Mesenchymal stem cell (in vitro differentiated cells and primary cell): ENCODE data around the gene PLA2G4B.

ENCODE experiments used
- DNase-seq: peaks from one replicate; pipeline ENCODE4 v3.0.0-alpha.2; 2013
- H2AFZ ChIP-seq: one replicate; pipeline ENCODE4 v1.6.1; 2013; ENCODE audit warnings: low read depth, mild to moderate bottlenecking, control low read depth, inconsistent platforms, low read length, moderate library complexity
- H2AK5ac ChIP-seq: 2 replicates; pipeline ENCODE4 v1.6.1; 2013; ENCODE audit warnings: low read length, moderate library complexity, mild to moderate bottlenecking, inconsistent platforms; ENCODE audit not compliant: severe bottlenecking
- H2BK120ac ChIP-seq: one replicate; pipeline ENCODE4 v1.6.1; 2013; ENCODE audit warnings: low read depth, mild to moderate bottlenecking, inconsistent platforms, low read length, moderate library complexity
- H2BK12ac ChIP-seq, 2 experiments: one replicate each; pipeline ENCODE4 v1.6.1; 2013; ENCODE audit warnings: inconsistent platforms in 2 of 2, low read length in 2 of 2, mild to moderate bottlenecking in 2 of 2, moderate library complexity in 2 of 2, control low read depth in 1 of 2
- H2BK15ac ChIP-seq: one replicate; pipeline ENCODE4 v1.6.1; 2013; ENCODE audit warnings: mild to moderate bottlenecking, low read depth, inconsistent platforms; ENCODE audit not compliant: poor library complexity, severe bottlenecking
- H2BK5ac ChIP-seq: 2 replicates; pipeline ENCODE4 v1.6.1; 2013; ENCODE audit warnings: low read depth, mild to moderate bottlenecking, low read length, control low read depth, inconsistent platforms; ENCODE audit not compliant: poor library complexity, severe bottlenecking
- H3K14ac ChIP-seq, 2 experiments: one replicate each; pipeline ENCODE4 v1.6.1; 2013; ENCODE audit warnings: inconsistent platforms in 2 of 2, low read length in 2 of 2, control low read depth in 1 of 2, mild to moderate bottlenecking in 1 of 2, moderate library complexity in 1 of 2
- H3K18ac ChIP-seq, 2 experiments: one replicate each; pipeline ENCODE4 v1.6.1; 2013; ENCODE audit warnings: inconsistent platforms in 2 of 2, low read length in 2 of 2, control low read depth in 1 of 2, low read depth in 1 of 2, mild to moderate bottlenecking in 1 of 2
- H3K23ac ChIP-seq, 2 experiments: one replicate each; pipeline ENCODE4 v1.6.1; 2013; ENCODE audit warnings: inconsistent platforms in 2 of 2, low read length in 2 of 2, mild to moderate bottlenecking in 2 of 2, moderate library complexity in 2 of 2, control low read depth in 1 of 2
- H3K27ac ChIP-seq: 2 replicates; pipeline ENCODE4 v1.5.1; 2013; ENCODE audit warnings: mild to moderate bottlenecking, moderate library complexity, low read length, control low read depth, inconsistent platforms; ENCODE audit not compliant: poor library complexity, severe bottlenecking
- H3K27me3 ChIP-seq, 2 experiments: 2 replicates each; pipeline versions ENCODE4 v1.6.1 to v1.7.0; 2013; ENCODE audit warnings: low read length in 2 of 2, mild to moderate bottlenecking in 2 of 2, moderate library complexity in 2 of 2, control low read depth in 1 of 2, inconsistent platforms in 1 of 2; ENCODE audit not compliant: control insufficient read depth in 1 of 2, insufficient read depth in 1 of 2
- H3K36me3 ChIP-seq, 2 experiments: 2 replicates each; pipeline versions ENCODE4 v1.6.1 to v1.7.0; 2013; ENCODE audit warnings: low read length in 2 of 2, control low read depth in 1 of 2, inconsistent platforms in 1 of 2, low read depth in 1 of 2, mild to moderate bottlenecking in 1 of 2; ENCODE audit not compliant: insufficient read depth in 2 of 2, control insufficient read depth in 1 of 2
- H3K4ac ChIP-seq, 2 experiments: one replicate each; pipeline ENCODE4 v1.6.1; 2013; ENCODE audit warnings: inconsistent platforms in 2 of 2, low read length in 2 of 2, mild to moderate bottlenecking in 2 of 2, moderate library complexity in 2 of 2, control low read depth in 1 of 2, low read depth in 1 of 2
- H3K4me1 ChIP-seq: 2 replicates; pipeline ENCODE4 v1.6.1; 2013; ENCODE audit warnings: low read depth, low read length, control low read depth; ENCODE audit not compliant: control insufficient read depth, insufficient read depth
- H3K4me2 ChIP-seq: 2 replicates; pipeline ENCODE4 v1.6.1; 2013; ENCODE audit warnings: low read length, mild to moderate bottlenecking, inconsistent platforms; ENCODE audit not compliant: poor library complexity, severe bottlenecking
- H3K4me3 ChIP-seq, 2 experiments: 2 replicates each; pipeline versions ENCODE4 v1.5.1 to v1.7.0; 2013; ENCODE audit warnings: low read length in 2 of 2, mild to moderate bottlenecking in 2 of 2, control low read depth in 1 of 2, low read depth in 1 of 2; ENCODE audit not compliant: insufficient read depth in 1 of 2
- H3K79me1 ChIP-seq: replicated peaks from 2 replicates; pipeline ENCODE4 v1.6.1; 2013; ENCODE audit warnings: mild to moderate bottlenecking, control low read depth, low read length, inconsistent platforms; ENCODE audit not compliant: poor library complexity, severe bottlenecking
- H3K9ac ChIP-seq: 2 replicates; pipeline ENCODE4 v1.7.0; 2013; ENCODE audit warnings: mild to moderate bottlenecking, low read length, moderate library complexity
- H3K9me3 ChIP-seq: 2 replicates; pipeline ENCODE4 v1.7.0; 2013; ENCODE audit warnings: mild to moderate bottlenecking, low read length; ENCODE audit not compliant: control insufficient read depth
- H4K8ac ChIP-seq: one replicate; pipeline ENCODE4 v1.6.1; 2013; ENCODE audit warnings: inconsistent platforms, mild to moderate bottlenecking, low read length, moderate library complexity
- H4K91ac ChIP-seq: one replicate; pipeline ENCODE4 v1.6.1; 2013; ENCODE audit warnings: mild to moderate bottlenecking, low read length, inconsistent platforms
- WGBS: methylation state at CpG from one replicate; pipeline ENCODE4 v1.1.7; 2013; ENCODE audit warnings: mixed read lengths; 5-methylcytosine and 5-hydroxymethylcytosine counted together

The PLA2G4B gene

GRCh38 chr15:41861736-41862356, 23.2 kb downstream of the PLA2G4B start:
- Histone ChIP-seq H2AK5ac (no peak overlapping the region), H3K4me2 (no peak overlapping the region), H3K9me3 (no peaks in the 10 kb centered on the region), H3K23ac (no peak overlapping the region), H3K27me3 (peaks cover 0 to 47% of the 10 kb centered on the region in 2 experiments), H3K9ac (no peak overlapping the region), H3K79me1 (no peaks in the 10 kb centered on the region), H3K27ac (no peak overlapping the region), H2BK12ac (no peak overlapping the region), H3K36me3 (peaks cover 0 to 58% of the 10 kb centered on the region in 2 experiments), H3K14ac (no peak overlapping the region), H2BK5ac (no peak overlapping the region), H3K4me3 (no peak overlapping the region), H3K18ac (no peak overlapping the region), H2BK15ac (no peak overlapping the region), H2BK120ac (no peak overlapping the region), H3K4ac (no peak overlapping the region), H4K91ac (no peak overlapping the region), H2AFZ (no peak overlapping the region), H3K4me1 (peaks cover 3% of the 10 kb centered on the region), H4K8ac (no peak overlapping the region)
- no peak for DNase-seq
- 86% methylated on average over 15 of the region's 18 CpGs for WGBS

- H3K4ac ChIP-seq: no peak overlapping the region
- peaks cover 3% of the 10 kb centered on the region for H3K4me1 ChIP-seq
- no peak overlapping the region for H3K9ac ChIP-seq
- no peak overlapping the region for H3K18ac ChIP-seq
- H4K91ac ChIP-seq: no peak overlapping the region
- H2BK12ac ChIP-seq: no peak overlapping the region
- H2BK15ac ChIP-seq: no peak overlapping the region
- no peaks in the 10 kb centered on the region for H3K79me1 ChIP-seq
- no peak overlapping the region for H2AK5ac ChIP-seq
- H3K14ac ChIP-seq: no peak overlapping the region
- no peaks in the 10 kb centered on the region for H3K9me3 ChIP-seq
- no peak overlapping the region for H4K8ac ChIP-seq
- no peak overlapping the region for H3K4me3 ChIP-seq
- H3K27ac ChIP-seq: no peak overlapping the region
- H3K36me3 ChIP-seq: peaks cover 0 to 59% of the 10 kb centered on the region in 2 experiments
- no peak overlapping the region for H2BK120ac ChIP-seq
- H3K27me3 ChIP-seq: peaks cover 0 to 52% of the 10 kb centered on the region in 2 experiments
- WGBS: 75% methylated on average over 19 of the region's 19 CpGs
- no peak overlapping the region for H2AFZ ChIP-seq
- DNase-seq: no peak
- H3K23ac ChIP-seq: no peak overlapping the region
- no peak overlapping the region for H3K4me2 ChIP-seq
- H2BK5ac ChIP-seq: no peak overlapping the region
Observed at GRCh38 chr15:41862515-41863116, 24.0 kb downstream of the PLA2G4B start.

- Histone ChIP-seq H2BK15ac (no peak overlapping the region), H4K8ac (no peak overlapping the region), H3K23ac (no peak overlapping the region), H3K4me1 (peaks cover 15% of the 10 kb centered on the region), H3K9me3 (no peaks in the 10 kb centered on the region), H3K4ac (no peak overlapping the region), H3K4me2 (no peak overlapping the region), H2AK5ac (no peak overlapping the region), H3K27ac (no peak overlapping the region), H3K18ac (no peak overlapping the region), H2BK120ac (no peak overlapping the region), H3K4me3 (no peak overlapping the region), H2AFZ (no peak overlapping the region), H3K14ac (no peak overlapping the region), H4K91ac (no peak overlapping the region), H3K9ac (no peak overlapping the region), H3K79me1 (no peaks in the 10 kb centered on the region), H2BK5ac (no peak overlapping the region), H3K27me3 (peaks cover 0 to 52% of the 10 kb centered on the region in 2 experiments), H2BK12ac (no peak overlapping the region), H3K36me3 (peaks cover 0 to 70% of the 10 kb centered on the region in 2 experiments)
- DNase-seq: no peak
- WGBS: 95% methylated on average over 17 of the region's 18 CpGs
Observed at GRCh38 chr15:41865490-41866055, 26.9 kb downstream of the PLA2G4B start.

- no peak overlapping the region for H2BK15ac ChIP-seq
- H2BK12ac ChIP-seq: no peak overlapping the region
- H3K23ac ChIP-seq: no peak overlapping the region
- H3K79me1 ChIP-seq: no peaks in the 10 kb centered on the region
- 40% methylated on average over 8 of the region's 8 CpGs for WGBS
- H3K4me2 ChIP-seq: no peak overlapping the region
- no peak overlapping the region for H3K9ac ChIP-seq
- DNase-seq: no peak
- H3K18ac ChIP-seq: no peak overlapping the region
- H3K4me1 ChIP-seq: peaks cover 22% of the 10 kb centered on the region
- H4K8ac ChIP-seq: no peak overlapping the region
- H2AK5ac ChIP-seq: no peak overlapping the region
- no peak overlapping the region for H4K91ac ChIP-seq
- no peak overlapping the region for H3K4me3 ChIP-seq
- no peak overlapping the region for H2AFZ ChIP-seq
- no peak overlapping the region for H3K27ac ChIP-seq
- no peak overlapping the region for H2BK120ac ChIP-seq
- peak overlapping the region in 1 of 2 experiments; percentile 12 for H3K14ac ChIP-seq
- peaks cover 0 to 46% of the 10 kb centered on the region in 2 experiments for H3K27me3 ChIP-seq
- H3K4ac ChIP-seq: no peak overlapping the region
- H2BK5ac ChIP-seq: no peak overlapping the region
- H3K36me3 ChIP-seq: peaks cover 0 to 66% of the 10 kb centered on the region in 2 experiments
- no peaks in the 10 kb centered on the region for H3K9me3 ChIP-seq
Observed at GRCh38 chr15:41866263-41866703, 27.6 kb downstream of the PLA2G4B start.
